HCT116 (cell line): ENCODE results near the gene TMEM44. TPM values are rescaled to one million over a fixed set of nuclear protein-coding genes. Genes with fewer than 3 reads are reported as not detected.

Experiments
- ATAC-seq: fragments of 200-7000 bp; cut with Tn5 transposase; 2 replicates; pipeline ENCODE4 v1.9.1; 2020; ENCODE audit warnings: mild to moderate bottlenecking, moderate library complexity
- BruUV-seq: library from RNA; stranded (reverse); fragments of 400-500 nt; replicated peaks from 2 replicates; lab custom pipeline; 2021; lab: Mats Ljungman, UMichigan
- CTCF ChIA-PET: fragments of 300-600 bp; sonication (Branson Sonifier 250); formaldehyde crosslinking; loops from one replicate; lab custom pipeline; 2021; ENCODE audit warnings: antibody characterized with exemption; lab: Charles Lee
- POLR2A ChIA-PET: fragments of 300-600, 350-600 bp; sonication (Branson Sonifier 250); formaldehyde crosslinking; loops from one replicate; lab custom pipeline; 2021; ENCODE audit warnings: antibody characterized with exemption; lab: Charles Lee
- RAD21 ChIA-PET, 2 experiments: fragments of 300-600 bp; sonication (Branson Sonifier 250); formaldehyde crosslinking; loops; one replicate each; lab custom pipeline; 2023; ENCODE audit warnings: low total read pairs in 2 of 2; ENCODE audit not compliant: uncharacterized antibody in 2 of 2, unreplicated experiment in 2 of 2, low non-redundant PET in 1 of 2; lab: Charles Lee
- DNase-seq: peaks from one replicate; pipeline ENCODE4 v3.0.0-alpha.2; 2010; ENCODE audit warnings: low read depth, low spot score
- H2AFZ ChIP-seq: fragments of 200-600 bp; shearing (Covaris generic), sonication (generic); 2 replicates; pipeline ENCODE4 v1.6.1; 2017; ENCODE audit warnings: low read depth, mixed run types, mixed read lengths, antibody characterized with exemption, low read length; ENCODE audit not compliant: poor library complexity, severe bottlenecking
- H3K27ac ChIP-seq: 2 replicates; pipeline ENCODE4 v1.5.1; 2012; ENCODE audit warnings: low read depth, low read length
- H3K27me3 ChIP-seq: fragments of 200-600 bp; sonication (generic); 2 replicates; pipeline ENCODE4 v1.6.1; 2016; ENCODE audit warnings: mixed run types, low read length, mixed read lengths; ENCODE audit not compliant: insufficient read depth
- H3K36me3 ChIP-seq, 2 experiments: fragments of 200-500 bp in 1 of 2; fragments of 200-600 bp in 1 of 2; sonication (Bioruptor generic) in 1 of 2; sonication (generic) in 1 of 2; 2 replicates each; pipeline versions ENCODE4 v1.5.1 to v1.6.1; 2014 to 2016; ENCODE audit warnings: low read length in 2 of 2, inconsistent platforms in 1 of 2, mixed read lengths in 1 of 2, mixed run types in 1 of 2; ENCODE audit not compliant: insufficient read depth in 2 of 2, control insufficient read depth in 1 of 2
- H3K4me1 ChIP-seq, 2 experiments: fragments of 200-600 bp in 1 of 2; sonication (generic) in 1 of 2; 2 replicates each; pipeline versions ENCODE4 v1.5.1 to v1.6.1; 2012 to 2017; ENCODE audit warnings: low read length in 2 of 2, inconsistent platforms in 1 of 2, mild to moderate bottlenecking in 1 of 2, mixed read lengths in 1 of 2, mixed run types in 1 of 2, moderate library complexity in 1 of 2; ENCODE audit not compliant: insufficient read depth in 2 of 2, control insufficient read depth in 1 of 2
- H3K4me2 ChIP-seq: fragments of 200-600 bp; sonication (generic); 2 replicates; pipeline ENCODE4 v1.6.1; 2017; ENCODE audit warnings: mixed run types, low read length, mixed read lengths
- H3K4me3 ChIP-seq, 2 experiments: fragments of 200-600 bp in 1 of 2; sonication (generic) in 1 of 2; replicated peaks in 1 of 2; 2 replicates each; pipeline ENCODE4 v1.5.1; 2011 to 2016; ENCODE audit warnings: low read length in 2 of 2, control low read depth in 1 of 2, low read depth in 1 of 2, mild to moderate bottlenecking in 1 of 2, mixed read lengths in 1 of 2, mixed run types in 1 of 2
- H3K79me2 ChIP-seq: fragments of 200-600 bp; sonication (generic); 2 replicates; pipeline ENCODE4 v1.6.1; 2017; ENCODE audit warnings: mild to moderate bottlenecking, mixed run types, low read length, moderate library complexity, mixed read lengths; ENCODE audit not compliant: insufficient read depth
- H3K9ac ChIP-seq: fragments of 200-600 bp; sonication (generic); 2 replicates; pipeline ENCODE4 v1.6.1; 2016; ENCODE audit warnings: low read length, mixed read lengths
- H3K9me2 ChIP-seq: fragments of 200-600 bp; sonication (generic), shearing (Covaris generic); 2 replicates; pipeline ENCODE4 v1.6.1; 2017; ENCODE audit warnings: mixed run types, mild to moderate bottlenecking, moderate library complexity; ENCODE audit not compliant: insufficient read depth
- H3K9me3 ChIP-seq, 2 experiments: fragments of 200-500 bp in 1 of 2; fragments of 200-600 bp in 1 of 2; sonication (Bioruptor generic) in 1 of 2; sonication (generic) in 1 of 2; 2 replicates each; pipeline ENCODE4 v1.6.1; 2014 to 2017; ENCODE audit warnings: low read length in 2 of 2, mixed read lengths in 2 of 2, inconsistent platforms in 1 of 2, low read depth in 1 of 2, mild to moderate bottlenecking in 1 of 2, mixed run types in 1 of 2, moderate library complexity in 1 of 2; ENCODE audit not compliant: control insufficient read depth in 1 of 2, insufficient read depth in 1 of 2
- H4K20me1 ChIP-seq: fragments of 200-600 bp; sonication (generic), shearing (Covaris generic); 2 replicates; pipeline ENCODE4 v1.6.1; 2017; ENCODE audit warnings: mixed run types, mild to moderate bottlenecking, moderate library complexity; ENCODE audit not compliant: insufficient read depth
- ATF3 ChIP-seq: IDR thresholded peaks from 2 replicates; pipeline ENCODE4 v1.6.1; 2012
- CBX3 ChIP-seq: IDR thresholded peaks from 2 replicates; pipeline ENCODE4 v1.6.1; 2012; ENCODE audit warnings: low read depth
- CEBPB ChIP-seq: IDR thresholded peaks from 2 replicates; pipeline ENCODE4 v1.6.1; 2012; ENCODE audit warnings: low read depth
- ELF1 ChIP-seq: IDR thresholded peaks from 2 replicates; pipeline ENCODE4 v1.6.1; 2012; ENCODE audit warnings: low read depth, borderline replicate concordance
- EZH2phosphoT487 ChIP-seq: fragments of 200-600 bp; IDR thresholded peaks from 2 replicates; pipeline ENCODE4 v1.6.1; 2018; ENCODE audit warnings: antibody characterized with exemption, borderline replicate concordance
- FOSL1 ChIP-seq: IDR thresholded peaks from 2 replicates; pipeline ENCODE4 v1.6.1; 2012; ENCODE audit warnings: low read depth
- JUND ChIP-seq: IDR thresholded peaks from 2 replicates; pipeline ENCODE4 v1.6.1; 2012
- POLR2AphosphoS5 ChIP-seq: IDR thresholded peaks from 2 replicates; pipeline ENCODE4 v1.6.1; 2011; ENCODE audit warnings: mild to moderate bottlenecking, low read depth, low read length, moderate library complexity
- RAD21 ChIP-seq: IDR thresholded peaks from 2 replicates; pipeline ENCODE4 v1.6.1; 2012; ENCODE audit warnings: low read depth, mild to moderate bottlenecking
- SIN3A ChIP-seq: IDR thresholded peaks from 2 replicates; pipeline ENCODE4 v1.6.1; 2012; ENCODE audit warnings: low read depth
- SP1 ChIP-seq: IDR thresholded peaks from 2 replicates; pipeline ENCODE4 v1.6.1; 2012; ENCODE audit warnings: low read depth
- SRF ChIP-seq: IDR thresholded peaks from 2 replicates; pipeline ENCODE4 v1.6.1; 2012; ENCODE audit warnings: low read depth
- YY1 ChIP-seq: IDR thresholded peaks from 2 replicates; pipeline ENCODE4 v1.6.1; 2011; ENCODE audit warnings: low read length, low read depth, moderate library complexity, mild to moderate bottlenecking; ENCODE audit not compliant: insufficient replicate concordance; ENCODE audit errors: extremely low read depth
- ZBTB33 ChIP-seq: IDR thresholded peaks from 2 replicates; pipeline ENCODE4 v1.6.1; 2011; ENCODE audit warnings: mild to moderate bottlenecking, low read length, moderate library complexity; ENCODE audit not compliant: insufficient replicate concordance; ENCODE audit errors: extremely low read depth
- intact Hi-C: fragments of 100-400 bp; cut with micrococcal nuclease; formaldehyde crosslinking; loops from 2 replicates; pipeline ENCODE4 v1.10.0; 2022
- total RNA-seq: library from RNA; stranded (reverse); gene quantifications from one replicate; pipeline ENCODE4 v1.2.1, GENCODE V29; 2021; ENCODE audit not compliant: unreplicated experiment

The TMEM44 gene
- total RNA-seq, 1 experiment from 2014 or later: 30.3 TPM

GRCh38 chr3:194664857-194665256 lies 31.6 kb upstream of the TMEM44 start:
- Histone ChIP-seq H3K36me3 (peaks cover 30 to 38% of the 10 kb centered on the region in 2 experiments; a peak in 3 of 4 replicates), H3K4me2 (no peak overlapping the region), H4K20me1 (peaks cover 5% of the 10 kb centered on the region; the same call in 1 of the 2 replicates), H3K4me1 (no peaks in the 10 kb centered on the region), H3K9ac (no peak overlapping the region), H3K9me3 (no peaks in the 10 kb centered on the region), H3K27ac (no peak overlapping the region), H3K9me2 (no peaks in the 10 kb centered on the region)
- no TSS peak for BruUV-seq
- TF ChIP-seq ZBTB33 (no peak), JUND (no peak), FOSL1 (no peak), POLR2AphosphoS5 (no peak), SIN3A (no peak), EZH2phosphoT487 (no peak), ELF1 (no peak), RAD21 (no peak), SP1 (no peak)
- TF ChIP-seq, all 23 proteins: peak for 0
- ATAC-seq: no peak
- DNase-seq: no peak
- Histone ChIP-seq H3K4me3 (no peak overlapping the region), H2AFZ (no peak overlapping the region), H3K79me2 (peaks cover 55% of the 10 kb centered on the region), H3K27me3 (no peaks in the 10 kb centered on the region)
- ChIA-PET RAD21 (no interaction called here), POLR2A (no interaction called here), CTCF (no interaction called here)
- intact Hi-C loops: no loop called here

- Histone ChIP-seq H3K27ac (no peak overlapping the region), H4K20me1 (peaks cover 4% of the 10 kb centered on the region; the same call in 1 of the 2 replicates), H2AFZ (no peak overlapping the region), H3K79me2 (peaks cover 44% of the 10 kb centered on the region; the same call in 1 of the 2 replicates), H3K4me1 (no peaks in the 10 kb centered on the region), H3K9ac (no peak overlapping the region), H3K9me3 (no peaks in the 10 kb centered on the region), H3K4me3 (no peak overlapping the region), H3K4me2 (no peak overlapping the region), H3K27me3 (no peaks in the 10 kb centered on the region), H3K9me2 (no peaks in the 10 kb centered on the region), H3K36me3 (peaks cover 37% of the 10 kb centered on the region in 2 experiments; a peak in 3 of 4 replicates)
- DNase-seq (no peak), ATAC-seq (no peak)
- no TSS peak for BruUV-seq
- intact Hi-C loops: no loop called here
- CTCF ChIA-PET: interaction anchor here (4.1 kb wide), 1 partner anchor 10 kb away, joined by 14 read pairs; the partner anchor contains the start of gene LSG1
- RAD21 ChIA-PET: no interaction called here
- POLR2A ChIA-PET: no interaction called here
- TF ChIP-seq ATF3: no peak
- no peak for TF ChIP-seq SRF
- no peak for TF ChIP-seq ZBTB33
- TF ChIP-seq FOSL1: no peak
- TF ChIP-seq YY1: no peak
- no peak for TF ChIP-seq CEBPB
- TF ChIP-seq SP1: no peak
- no peak for TF ChIP-seq ELF1
- TF ChIP-seq SIN3A: no peak
- TF ChIP-seq CBX3: no peak
Measured at GRCh38 chr3:194661946-194662345, 28.7 kb upstream of the TMEM44 start.
